HepG2 (cell line): ENCODE results near the gene NDRG3. TPM values are rescaled to one million over a fixed set of nuclear protein-coding genes. Genes with fewer than 3 reads are reported as not detected.
A peak's percentile ranks its signal among the peaks of the same experiment; 100 is the strongest.

Experiments
- CBX5 ChIP-seq: sonication (generic); formaldehyde crosslinking; IDR thresholded peaks from 2 replicates; pipeline ENCODE4 v1.4.0; 2020; ENCODE audit warnings: missing genetic modification reagents, borderline replicate concordance
- EHMT2 ChIP-seq: fragments of 200-600 bp; sonication (generic); IDR thresholded peaks from 2 replicates; pipeline ENCODE4 v1.7.0; 2017; ENCODE audit warnings: antibody characterized with exemption, low read depth, low read length, borderline replicate concordance
- ELF3 ChIP-seq: IDR thresholded peaks from 2 replicates; pipeline ENCODE4 v1.6.1; 2016; ENCODE audit warnings: missing genetic modification reagents, missing compliant biosample characterization
- GLI4 ChIP-seq: sonication (generic); formaldehyde crosslinking; IDR thresholded peaks from 2 replicates; pipeline ENCODE4 v1.5.1; 2020; ENCODE audit warnings: missing genetic modification reagents, mild to moderate bottlenecking, moderate library complexity, borderline replicate concordance
- LBX2 ChIP-seq: sonication (generic); formaldehyde crosslinking; IDR thresholded peaks from 2 replicates; pipeline ENCODE4 v1.5.0; 2020; ENCODE audit warnings: missing genetic modification reagents, mild to moderate bottlenecking, borderline replicate concordance
- MAFK ChIP-seq, 2 experiments: IDR thresholded peaks in 1 of 2; conservative IDR thresholded peaks in 1 of 2; 2 replicates each; pipeline ENCODE4 v1.6.1; 2011; ENCODE audit warnings: improper control_type of control experiment in 2 of 2, low read length in 2 of 2
- NPAS2 ChIP-seq: sonication (generic); formaldehyde crosslinking; IDR thresholded peaks from 2 replicates; pipeline ENCODE4 v1.8.0; 2022; ENCODE audit warnings: mild to moderate bottlenecking, missing genetic modification reagents, borderline replicate concordance
- PATZ1 ChIP-seq: sonication (generic); formaldehyde crosslinking; IDR thresholded peaks from 2 replicates; pipeline ENCODE4 v1.4.0; 2020; ENCODE audit warnings: missing genetic modification reagents
- PHF20 ChIP-seq: sonication (generic); formaldehyde crosslinking; IDR thresholded peaks from 2 replicates; pipeline ENCODE4 v1.5.0; 2020; ENCODE audit warnings: mild to moderate bottlenecking, missing genetic modification reagents
- SNAPC5 ChIP-seq: sonication (generic); formaldehyde crosslinking; IDR thresholded peaks from 2 replicates; pipeline ENCODE4 v1.8.1; 2023; ENCODE audit warnings: mild to moderate bottlenecking, missing genetic modification reagents, borderline replicate concordance
- TBL1XR1 ChIP-seq: fragments of 150-350 bp; IDR thresholded peaks from 2 replicates; pipeline ENCODE4 v1.6.1; 2014; ENCODE audit warnings: borderline replicate concordance, low read length; ENCODE audit not compliant: partially characterized antibody
- TGIF2 ChIP-seq: IDR thresholded peaks from 2 replicates; pipeline ENCODE4 v1.6.1; 2016; ENCODE audit warnings: control low read depth, missing compliant biosample characterization
- ZBTB25 ChIP-seq: IDR thresholded peaks from 2 replicates; pipeline ENCODE4 v1.6.1; 2018; ENCODE audit warnings: missing genetic modification reagents
- ZBTB38 ChIP-seq: sonication (generic); formaldehyde crosslinking; IDR thresholded peaks from 2 replicates; pipeline ENCODE4 v1.5.1; 2020; ENCODE audit warnings: mild to moderate bottlenecking, missing genetic modification reagents
- ZFP82 ChIP-seq: sonication (generic); formaldehyde crosslinking; IDR thresholded peaks from 2 replicates; pipeline ENCODE4 v1.5.1; 2020; ENCODE audit warnings: mild to moderate bottlenecking, missing genetic modification reagents, borderline replicate concordance
- ZFYVE20 ChIP-seq: sonication (generic); formaldehyde crosslinking; IDR thresholded peaks from 2 replicates; pipeline ENCODE4 v1.8.0; 2023; ENCODE audit warnings: low read depth, mild to moderate bottlenecking, moderate library complexity, missing genetic modification reagents, borderline replicate concordance
- ZNF225 ChIP-seq: sonication (generic); formaldehyde crosslinking; IDR thresholded peaks from 2 replicates; pipeline ENCODE4 v1.4.0; 2020; ENCODE audit warnings: mild to moderate bottlenecking, missing genetic modification reagents
- ZNF430 ChIP-seq: sonication (generic); formaldehyde crosslinking; IDR thresholded peaks from 2 replicates; pipeline ENCODE4 v1.9.0; 2021; ENCODE audit warnings: mild to moderate bottlenecking, missing genetic modification reagents
- ZNF672 ChIP-seq: sonication (generic); formaldehyde crosslinking; IDR thresholded peaks from 2 replicates; pipeline ENCODE4 v1.8.1; 2022; ENCODE audit warnings: missing genetic modification reagents
- ZNF780A ChIP-seq: sonication (generic); formaldehyde crosslinking; IDR thresholded peaks from 2 replicates; pipeline ENCODE4 v1.8.0; 2022; ENCODE audit warnings: mild to moderate bottlenecking, missing genetic modification reagents, moderate library complexity
- polyA plus RNA-seq, 8 experiments: library from polyadenylated mRNA; depleted of rRNA in 3 of 8; stranded (reverse) in 7 of 8; unstranded in 1 of 8; fragments of >200 nt; fragmentation: Illumina TruSeq in 4 of 8; extraction: Trizol in 4 of 8; gene quantifications; 2 replicates each; pipeline versions ENCODE4 v1.2.1 to v1.2.3, GENCODE V29; 2011 to 2016; ENCODE audit warnings: low read depth in 4 of 8, missing spikeins in 1 of 8, mixed read lengths in 1 of 8; ENCODE audit not compliant: insufficient read depth in 1 of 8
- total RNA-seq, 5 experiments: library from RNA; depleted of rRNA; stranded (reverse); fragments of >200 nt; fragmentation: Illumina TruSeq; extraction: Trizol; gene quantifications; 2 replicates each; pipeline ENCODE4 v1.2.3, GENCODE V29; 2016; ENCODE audit warnings: low read depth in 1 of 5
- TF ChIP-seq, protein P1 (sequence below): sonication (generic); formaldehyde crosslinking; IDR thresholded peaks from 2 replicates; pipeline ENCODE4 v1.9.0; 2021; ENCODE audit warnings: missing genetic modification reagents, mild to moderate bottlenecking, borderline replicate concordance
- TF ChIP-seq, protein P2 (sequence below): sonication (generic); formaldehyde crosslinking; IDR thresholded peaks from 2 replicates; pipeline ENCODE4 v1.4.0; 2020; ENCODE audit warnings: missing genetic modification reagents
- TF ChIP-seq, protein P3 (sequence below): sonication (generic); formaldehyde crosslinking; IDR thresholded peaks from 2 replicates; pipeline ENCODE4 v1.4.0; 2020; ENCODE audit warnings: mild to moderate bottlenecking, missing genetic modification reagents

Gene NDRG3
- total and polyA plus RNA-seq, 2 of the 13 experiments (the other 11 are each of a cell fraction or from before 2014, with no cell fraction given), result 36.0 to 40.5 TPM

GRCh38 chr20:36676701-36677421 is 69.0 kb downstream of the NDRG3 start (continued):
- TF ChIP-seq PATZ1 (CRISPR knock-in tag), result peak; percentile 59
- TF ChIP-seq ZFYVE20 (CRISPR knock-in tag), result no peak
- TF ChIP-seq NPAS2 (CRISPR knock-in tag), result no peak
- TF ChIP-seq ELF3 (CRISPR knock-in tag), result no peak
- no peak for TF ChIP-seq SNAPC5 (CRISPR knock-in tag)
- TF ChIP-seq ZNF672, result no peak
- no peak; the same call in 1 of the 2 replicates for TF ChIP-seq ZNF225
- TF ChIP-seq TGIF2 (CRISPR knock-in tag), result no peak
- no peak; the same call in 1 of the 2 replicates for TF ChIP-seq CBX5
- no peak for TF ChIP-seq EHMT2
- TF ChIP-seq, protein P1, sequence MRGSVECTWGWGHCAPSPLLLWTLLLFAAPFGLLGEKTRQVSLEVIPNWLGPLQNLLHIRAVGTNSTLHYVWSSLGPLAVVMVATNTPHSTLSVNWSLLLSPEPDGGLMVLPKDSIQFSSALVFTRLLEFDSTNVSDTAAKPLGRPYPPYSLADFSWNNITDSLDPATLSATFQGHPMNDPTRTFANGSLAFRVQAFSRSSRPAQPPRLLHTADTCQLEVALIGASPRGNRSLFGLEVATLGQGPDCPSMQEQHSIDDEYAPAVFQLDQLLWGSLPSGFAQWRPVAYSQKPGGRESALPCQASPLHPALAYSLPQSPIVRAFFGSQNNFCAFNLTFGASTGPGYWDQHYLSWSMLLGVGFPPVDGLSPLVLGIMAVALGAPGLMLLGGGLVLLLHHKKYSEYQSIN (CRISPR knock-in tag), result no peak
- TF ChIP-seq, protein P2, sequence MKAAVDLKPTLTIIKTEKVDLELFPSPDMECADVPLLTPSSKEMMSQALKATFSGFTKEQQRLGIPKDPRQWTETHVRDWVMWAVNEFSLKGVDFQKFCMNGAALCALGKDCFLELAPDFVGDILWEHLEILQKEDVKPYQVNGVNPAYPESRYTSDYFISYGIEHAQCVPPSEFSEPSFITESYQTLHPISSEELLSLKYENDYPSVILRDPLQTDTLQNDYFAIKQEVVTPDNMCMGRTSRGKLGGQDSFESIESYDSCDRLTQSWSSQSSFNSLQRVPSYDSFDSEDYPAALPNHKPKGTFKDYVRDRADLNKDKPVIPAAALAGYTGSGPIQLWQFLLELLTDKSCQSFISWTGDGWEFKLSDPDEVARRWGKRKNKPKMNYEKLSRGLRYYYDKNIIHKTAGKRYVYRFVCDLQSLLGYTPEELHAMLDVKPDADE, result no peak
- TF ChIP-seq ZBTB25 (CRISPR knock-in tag), result no peak
- TF ChIP-seq ZBTB38, result 0 out of 2 replicates have a peak, but pooled peaks have one; percentile 27
- no peak for TF ChIP-seq GLI4 (CRISPR knock-in tag)
- no peak for TF ChIP-seq MAFK (conservative IDR thresholded peaks at IDR 0.05 in 1 of 2, IDR thresholded peaks at IDR 0.05 in 1 of 2; ENCODE audit: low read length in 2 of 2)
- TF ChIP-seq, protein P3, sequence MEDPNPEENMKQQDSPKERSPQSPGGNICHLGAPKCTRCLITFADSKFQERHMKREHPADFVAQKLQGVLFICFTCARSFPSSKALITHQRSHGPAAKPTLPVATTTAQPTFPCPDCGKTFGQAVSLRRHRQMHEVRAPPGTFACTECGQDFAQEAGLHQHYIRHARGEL, result no peak
- TF ChIP-seq ZNF430, result no peak
- TF ChIP-seq ZFP82 (CRISPR knock-in tag), result no peak
- peak; percentile 62; the same call in 1 of the 2 replicates for TF ChIP-seq PHF20 (CRISPR knock-in tag)
- no peak for TF ChIP-seq ZNF780A (CRISPR knock-in tag)
- TF ChIP-seq LBX2, result no peak
- TF ChIP-seq TBL1XR1, result no peak
